Fibroblast of lung (primary cell): ENCODE measurements around the gene RAC3. TPM values are rescaled to one million over a fixed set of nuclear protein-coding genes. Genes with fewer than 3 reads are reported as not detected.

ENCODE experiments used
- DNase-seq, 2 donors: peaks; one replicate each; pipeline versions ENCODE4 v3.0.0 to v3.0.0-alpha.2; 2010; ENCODE audit warnings: low read depth in 2 of 2
- H2AFZ ChIP-seq: 2 replicates; pipeline ENCODE4 v1.5.1; 2012; ENCODE audit warnings: low read length, control low read depth, inconsistent platforms
- H3K27ac ChIP-seq: 2 replicates; pipeline ENCODE4 v1.5.1; 2011; ENCODE audit warnings: low read length, control low read depth; ENCODE audit not compliant: insufficient read depth
- H3K27me3 ChIP-seq: 2 replicates; pipeline ENCODE4 v1.5.1; 2011; ENCODE audit warnings: mild to moderate bottlenecking, low read length; ENCODE audit not compliant: control insufficient read depth, insufficient read depth
- H3K36me3 ChIP-seq: 2 replicates; pipeline ENCODE4 v1.5.1; 2011; ENCODE audit warnings: low read length; ENCODE audit not compliant: control insufficient read depth, insufficient read depth
- H3K4me1 ChIP-seq: 2 replicates; pipeline ENCODE4 v1.5.1; 2011; ENCODE audit warnings: low read length; ENCODE audit not compliant: control insufficient read depth, insufficient read depth; ENCODE audit errors: extremely low read depth
- H3K4me2 ChIP-seq: 2 replicates; pipeline ENCODE4 v1.5.1; 2011; ENCODE audit warnings: low read length, control low read depth; ENCODE audit not compliant: insufficient read depth; ENCODE audit errors: extremely low read depth
- H3K4me3 ChIP-seq, 4 experiments: fragments of 200-600 bp in 1 of 4; sonication (generic) in 1 of 4; replicated peaks in 1 of 4; 2 replicates each; pipeline ENCODE4 v1.5.1; 2011 to 2016; ENCODE audit warnings: low read length in 4 of 4, low read depth in 3 of 4, mild to moderate bottlenecking in 3 of 4, control low read depth in 2 of 4, inconsistent platforms in 1 of 4, mixed read lengths in 1 of 4; ENCODE audit not compliant: insufficient read depth in 1 of 4; ENCODE audit errors: control extremely low read depth in 1 of 4
- H3K79me2 ChIP-seq: 2 replicates; pipeline ENCODE4 v1.5.1; 2012; ENCODE audit warnings: mild to moderate bottlenecking, low read length, inconsistent platforms; ENCODE audit not compliant: control insufficient read depth, insufficient read depth
- H3K9ac ChIP-seq: 2 replicates; pipeline ENCODE4 v1.5.1; 2011; ENCODE audit warnings: mild to moderate bottlenecking, low read length, control low read depth; ENCODE audit not compliant: insufficient read depth
- H3K9me3 ChIP-seq: 2 replicates; pipeline ENCODE4 v1.5.1; 2012; ENCODE audit warnings: low read depth, low read length; ENCODE audit not compliant: control insufficient read depth, insufficient read depth
- H4K20me1 ChIP-seq: 2 replicates; pipeline ENCODE4 v1.5.1; 2011; ENCODE audit warnings: low read length; ENCODE audit not compliant: control insufficient read depth, insufficient read depth; ENCODE audit errors: extremely low read depth
- EZH2 ChIP-seq: IDR thresholded peaks from 2 replicates; pipeline ENCODE4 v1.5.1; 2012; ENCODE audit warnings: low read length, control low read depth, mild to moderate bottlenecking; ENCODE audit errors: missing control alignments
- polyA plus RNA-seq, 2 donors: library from polyadenylated mRNA; depleted of rRNA in 1 of 2; stranded (reverse) in 1 of 2; unstranded in 1 of 2; fragments of >200 nt; gene quantifications; 2 replicates each; pipeline ENCODE4 v1.2.1, GENCODE V29; 2011 to 2012; ENCODE audit warnings: missing spikeins in 1 of 2
- total RNA-seq: library from RNA; depleted of rRNA; stranded (reverse); fragments of >200 nt; gene quantifications from 2 replicates; pipeline ENCODE4 v1.2.1, GENCODE V29; 2014
- TF ChIP-seq, protein P1 (sequence below), 2 donors: IDR thresholded peaks in 1 of 2; conservative IDR thresholded peaks in 1 of 2; 1 replicate in 1 of 2; 2 replicates in 1 of 2; pipeline ENCODE4 v1.5.1; 2011 to 2012; ENCODE audit warnings: low read length in 2 of 2, control low read depth in 1 of 2, inconsistent platforms in 1 of 2, low read depth in 1 of 2, mild to moderate bottlenecking in 1 of 2

RAC3 gene
- total and polyA plus RNA-seq, 2 donors (not counting 1 experiment from before 2014, with no cell fraction given): 4.3 to 6.6 TPM

DNA sequence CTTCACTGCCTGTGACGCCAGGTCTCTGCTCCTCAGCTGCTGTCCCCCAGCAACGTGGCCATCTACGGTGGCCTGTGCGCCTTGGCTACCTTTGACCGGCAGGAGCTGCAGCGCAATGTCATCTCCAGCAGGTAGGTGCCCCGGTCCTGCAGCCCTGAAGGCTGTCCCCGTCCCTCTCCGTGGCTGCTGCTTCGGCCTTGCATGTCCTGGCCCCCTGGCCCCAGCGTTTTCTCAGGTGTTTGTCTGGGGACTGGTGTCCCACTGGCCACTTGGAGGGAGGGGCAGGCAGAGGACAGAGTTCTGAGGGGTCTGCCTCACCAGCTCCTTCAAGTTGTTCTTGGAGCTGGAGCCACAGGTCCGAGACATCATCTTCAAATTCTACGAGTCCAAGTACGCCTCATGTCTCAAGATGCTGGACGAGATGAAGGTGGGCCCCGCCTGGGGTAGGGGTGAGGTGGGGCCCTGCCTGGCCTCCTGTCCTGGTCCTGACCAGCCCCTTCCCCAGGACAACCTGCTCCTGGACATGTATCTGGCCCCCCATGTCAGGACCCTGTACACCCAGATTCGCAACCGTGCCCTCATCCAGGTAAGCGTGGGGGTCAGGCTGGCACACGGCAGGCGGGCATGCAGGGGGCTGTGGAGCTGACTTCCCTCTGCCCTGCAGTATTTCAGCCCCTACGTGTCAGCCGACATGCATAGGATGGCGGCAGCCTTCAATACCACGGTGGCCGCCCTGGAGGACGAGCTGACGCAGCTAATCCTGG, 24.7 kb downstream of the RAC3 start:
- no peak overlapping the region for H3K4me3 ChIP-seq
- no peak for DNase-seq
- H3K4me2 ChIP-seq: no peak overlapping the region
- TF ChIP-seq, protein P1, sequence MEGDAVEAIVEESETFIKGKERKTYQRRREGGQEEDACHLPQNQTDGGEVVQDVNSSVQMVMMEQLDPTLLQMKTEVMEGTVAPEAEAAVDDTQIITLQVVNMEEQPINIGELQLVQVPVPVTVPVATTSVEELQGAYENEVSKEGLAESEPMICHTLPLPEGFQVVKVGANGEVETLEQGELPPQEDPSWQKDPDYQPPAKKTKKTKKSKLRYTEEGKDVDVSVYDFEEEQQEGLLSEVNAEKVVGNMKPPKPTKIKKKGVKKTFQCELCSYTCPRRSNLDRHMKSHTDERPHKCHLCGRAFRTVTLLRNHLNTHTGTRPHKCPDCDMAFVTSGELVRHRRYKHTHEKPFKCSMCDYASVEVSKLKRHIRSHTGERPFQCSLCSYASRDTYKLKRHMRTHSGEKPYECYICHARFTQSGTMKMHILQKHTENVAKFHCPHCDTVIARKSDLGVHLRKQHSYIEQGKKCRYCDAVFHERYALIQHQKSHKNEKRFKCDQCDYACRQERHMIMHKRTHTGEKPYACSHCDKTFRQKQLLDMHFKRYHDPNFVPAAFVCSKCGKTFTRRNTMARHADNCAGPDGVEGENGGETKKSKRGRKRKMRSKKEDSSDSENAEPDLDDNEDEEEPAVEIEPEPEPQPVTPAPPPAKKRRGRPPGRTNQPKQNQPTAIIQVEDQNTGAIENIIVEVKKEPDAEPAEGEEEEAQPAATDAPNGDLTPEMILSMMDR (conservative IDR thresholded peaks at IDR 0.05 in 1 of 2, IDR thresholded peaks at IDR 0.05 in 1 of 2; ENCODE audit: low read depth in 1 of 2, low read length in 2 of 2): no peak
- TF ChIP-seq EZH2: no peak
- H4K20me1 ChIP-seq: no peaks in the 10 kb centered on the region
- peaks cover 19% of the 10 kb centered on the region for H3K79me2 ChIP-seq
- H3K27ac ChIP-seq: no peak overlapping the region
- peaks cover 3% of the 10 kb centered on the region for H3K4me1 ChIP-seq
- no peak overlapping the region for H3K9ac ChIP-seq
- H3K9me3 ChIP-seq: no peaks in the 10 kb centered on the region
- H2AFZ ChIP-seq: no peak overlapping the region
- H3K36me3 ChIP-seq: peaks cover 54% of the 10 kb centered on the region
- no peaks in the 10 kb centered on the region for H3K27me3 ChIP-seq

DNA sequence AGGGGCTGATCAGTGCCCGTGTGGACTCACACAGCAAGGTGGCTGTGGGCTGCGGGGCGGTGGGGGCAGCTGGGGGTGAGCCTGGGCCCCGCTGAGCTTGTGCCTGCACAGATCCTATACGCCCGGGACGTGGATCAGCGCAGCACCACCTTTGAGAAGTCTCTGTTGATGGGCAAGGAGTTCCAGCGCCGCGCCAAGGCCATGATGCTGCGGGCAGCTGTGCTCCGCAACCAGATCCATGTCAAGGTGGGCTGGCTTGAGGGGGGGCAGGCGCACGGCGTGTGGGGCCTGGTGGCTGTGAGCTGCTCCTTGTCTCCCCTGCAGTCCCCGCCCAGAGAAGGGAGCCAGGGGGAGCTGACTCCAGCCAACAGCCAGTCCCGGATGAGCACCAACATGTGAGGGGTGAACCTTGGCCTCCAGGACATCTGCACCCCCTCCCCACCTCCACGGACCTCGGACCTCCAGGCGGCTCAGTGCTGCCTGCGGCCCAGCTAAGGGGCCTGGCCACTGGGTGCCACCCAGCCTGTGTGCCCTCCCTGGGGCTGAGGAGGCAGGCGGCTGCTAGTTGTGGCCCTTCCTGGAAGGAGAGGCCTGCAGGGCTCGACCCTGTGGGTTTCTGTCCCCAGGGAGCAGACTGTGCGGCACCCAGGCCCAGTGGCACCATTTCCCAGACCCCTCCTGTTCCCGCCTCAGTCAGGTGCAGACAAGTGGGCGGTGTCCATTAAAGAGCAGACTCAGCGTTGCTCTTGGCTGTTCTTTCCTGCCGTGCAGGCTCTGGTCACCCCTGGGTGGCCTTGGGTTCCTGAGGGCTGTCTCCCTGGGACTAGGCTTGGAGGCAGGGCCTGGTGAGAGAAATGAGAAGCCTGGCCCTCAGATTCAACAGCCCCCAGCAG, 25.5 kb downstream of the RAC3 start:
- Histone ChIP-seq H3K4me3 (no peak overlapping the region), H4K20me1 (no peaks in the 10 kb centered on the region), H3K4me1 (peaks cover 3% of the 10 kb centered on the region), H3K9ac (no peak overlapping the region), H3K79me2 (peaks cover 19% of the 10 kb centered on the region), H3K9me3 (no peaks in the 10 kb centered on the region), H3K4me2 (no peak overlapping the region), H3K36me3 (peaks cover 58% of the 10 kb centered on the region), H3K27ac (no peak overlapping the region), H2AFZ (no peak overlapping the region), H3K27me3 (no peaks in the 10 kb centered on the region)
- TF ChIP-seq, protein P1 (conservative IDR thresholded peaks at IDR 0.05 in 1 of 2, IDR thresholded peaks at IDR 0.05 in 1 of 2; ENCODE audit: low read depth in 1 of 2, low read length in 2 of 2): no peak
- no peak for TF ChIP-seq EZH2
- DNase-seq: no peak

DNA sequence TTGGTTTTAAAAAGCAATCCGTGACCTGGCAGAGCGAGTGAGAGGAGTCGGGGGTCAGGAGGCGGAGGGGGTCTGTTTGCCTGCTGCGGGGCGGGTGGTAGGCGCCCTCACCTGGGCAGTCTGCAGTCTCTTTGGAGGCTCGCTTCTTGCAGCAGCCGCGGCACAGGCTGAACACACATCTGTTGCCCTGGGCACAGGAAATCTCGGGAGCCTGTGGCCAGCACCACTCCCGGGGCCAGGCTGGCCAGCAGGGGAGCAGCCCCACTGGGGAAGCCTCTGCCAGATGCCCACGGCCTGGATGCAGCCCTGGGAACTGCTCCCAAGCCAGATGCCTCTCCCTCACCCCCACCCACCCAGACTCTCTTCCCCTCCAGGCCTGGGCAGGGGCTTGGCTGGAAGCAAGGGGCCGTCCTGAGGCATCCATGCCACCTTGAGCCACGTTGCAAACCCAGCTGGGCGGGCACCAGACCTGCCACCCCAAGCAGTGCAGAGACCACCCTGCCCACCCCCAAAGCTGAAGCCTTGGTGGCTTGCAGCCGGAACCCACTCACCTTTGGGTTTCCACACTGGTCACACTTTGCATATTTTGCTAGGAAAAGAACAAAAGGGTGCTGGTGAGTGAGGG, 26.9 kb downstream of the RAC3 start:
- H4K20me1 ChIP-seq: no peaks in the 10 kb centered on the region
- DNase-seq: no peak
- no peak overlapping the region for H2AFZ ChIP-seq
- H3K36me3 ChIP-seq: peaks cover 62% of the 10 kb centered on the region
- peaks cover 6% of the 10 kb centered on the region for H3K79me2 ChIP-seq
- H3K4me2 ChIP-seq: no peak overlapping the region
- no peaks in the 10 kb centered on the region for H3K9me3 ChIP-seq
- H3K27ac ChIP-seq: no peak overlapping the region
- no peak for TF ChIP-seq EZH2
- TF ChIP-seq, protein P1 (conservative IDR thresholded peaks at IDR 0.05 in 1 of 2, IDR thresholded peaks at IDR 0.05 in 1 of 2; ENCODE audit: low read depth in 1 of 2, low read length in 2 of 2): no peak
- H3K27me3 ChIP-seq: no peaks in the 10 kb centered on the region
- H3K4me1 ChIP-seq: no peaks in the 10 kb centered on the region
- no peak overlapping the region for H3K9ac ChIP-seq
- H3K4me3 ChIP-seq: no peak overlapping the region
